GM18907 (cell line): ENCODE data around the gene CKAP2L.
A peak's percentile ranks its signal among the peaks of the same experiment; 100 is the strongest.

Experiments used
- ATAC-seq: cut with Tn5 transposase; IDR thresholded peaks from one replicate; pipeline ENCODE4 v1.9.1; 2021; ENCODE audit warnings: mild to moderate bottlenecking, moderate library complexity; ENCODE audit not compliant: unreplicated experiment

CKAP2L gene

GRCh38 chr2:112793449-112793978 is 29.1 kb upstream of the CKAP2L start:
- no peak for ATAC-seq

- no peak for ATAC-seq
These were observed 28.0 kb upstream of the CKAP2L start for GRCh38 chr2:112792419-112792818.

- ATAC-seq = no peak
These were observed 27.4 kb upstream of the CKAP2L start for GRCh38 chr2:112791693-112792230.

GRCh38 chr2:112791019-112791418 is 26.6 kb upstream of the CKAP2L start:
- no peak for ATAC-seq

- no peak for ATAC-seq
These were observed 25.9 kb upstream of the CKAP2L start for GRCh38 chr2:112790305-112790704.

- ATAC-seq = no peak
These were observed 24.8 kb upstream of the CKAP2L start for GRCh38 chr2:112789186-112789585.

- ATAC-seq = no peak
These were observed 24.2 kb upstream of the CKAP2L start for GRCh38 chr2:112788653-112789052.

- ATAC-seq = no peak
These were observed 23.5 kb upstream of the CKAP2L start for GRCh38 chr2:112787729-112788393.

- ATAC-seq = no peak
These were observed 22.9 kb upstream of the CKAP2L start for GRCh38 chr2:112787294-112787693.

- no peak for ATAC-seq
These were observed 20.1 kb upstream of the CKAP2L start, which contains the start of gene IL1A for GRCh38 chr2:112784199-112785189. IL1A (minus strand) TSS chr2:112784493; CDS start chr2:112783770, 723 bp downstream.

GRCh38 chr2:112783187-112783714 is 18.8 kb upstream of the CKAP2L start:
- peak; percentile 14 for ATAC-seq

GRCh38 chr2:112782234-112782799 is 17.9 kb upstream of the CKAP2L start:
- ATAC-seq = peak; percentile 92

- no peak for ATAC-seq
These were observed 15.2 kb upstream of the CKAP2L start for GRCh38 chr2:112779598-112779997.

GRCh38 chr2:112777036-112777435 is 12.6 kb upstream of the CKAP2L start:
- ATAC-seq = no peak

- no peak for ATAC-seq
These were observed 11.7 kb upstream of the CKAP2L start for GRCh38 chr2:112776113-112776512.

- ATAC-seq = no peak
These were observed 10.3 kb upstream of the CKAP2L start for GRCh38 chr2:112774536-112775285.

- no peak for ATAC-seq
These were observed 9.1 kb upstream of the CKAP2L start for GRCh38 chr2:112773556-112773955.

- no peak for ATAC-seq
These were observed 8.6 kb upstream of the CKAP2L start for GRCh38 chr2:112772911-112773475.

- ATAC-seq = peak; percentile 67
These were observed 7.9 kb upstream of the CKAP2L start for GRCh38 chr2:112772322-112772721.

- ATAC-seq = no peak
These were observed 4.0 kb upstream of the CKAP2L start for GRCh38 chr2:112768432-112768831.
